A549 (cell line): ENCODE measurements around the gene FPR1. TPM values are rescaled to one million over a fixed set of nuclear protein-coding genes. Genes with fewer than 3 reads are reported as not detected.
A peak's percentile ranks its signal among the peaks of the same experiment; 100 is the strongest.

Source experiments
- ATAC-seq, 2 experiments: fragments of 200-7000 bp in 1 of 2; fragments of >200 bp in 1 of 2; cut with Nextera tagmentation in 1 of 2; cut with Tn5 transposase in 1 of 2; 3 replicates each; pipeline versions ENCODE4 v1.8.0 to v1.9.1; 2018 to 2020; ENCODE audit warnings: mild to moderate bottlenecking in 1 of 2, moderate library complexity in 1 of 2
- CTCF ChIA-PET: fragments of 300-600 bp; sonication (Branson Sonifier 250); formaldehyde crosslinking; extraction: SDS; loops from one replicate; lab custom pipeline; 2021; ENCODE audit warnings: antibody characterized with exemption, inconsistent platforms; lab: Yijun Ruan, JAX
- POLR2A ChIA-PET: fragments of 350-600 bp; formaldehyde crosslinking; extraction: SDS; loops from one replicate; lab custom pipeline; 2021; ENCODE audit warnings: antibody characterized with exemption, inconsistent platforms; lab: Yijun Ruan, JAX
- DNase-seq, 2 experiments: peaks; one replicate each; pipeline versions ENCODE4 v3.0.0 to v3.0.0-alpha.2; 2011 to 2016; ENCODE audit warnings: low read depth in 1 of 2, low spot score in 1 of 2
- FAIRE-seq: peaks from 2 replicates; lab custom pipeline; 2011; peaks lifted over from hg19 to GRCh38; lab: Jason Lieb, UNC
- H3K27ac ChIP-seq, 2 experiments: fragments of >200 bp; sonication (Bioruptor Twin); formaldehyde crosslinking; 3 replicates each; pipeline ENCODE4 v1.5.1; 2016 to 2017
- H3K4me1 ChIP-seq: fragments of >200 bp; sonication (Bioruptor Twin); formaldehyde crosslinking; 3 replicates; pipeline ENCODE4 v1.6.1; 2016
- H3K4me2 ChIP-seq: fragments of >200 bp; sonication (Bioruptor Twin); formaldehyde crosslinking; 3 replicates; pipeline ENCODE4 v1.6.1; 2016
- H3K4me3 ChIP-seq: fragments of >200 bp; sonication (Bioruptor Twin); formaldehyde crosslinking; 3 replicates; pipeline ENCODE4 v1.5.1; 2016
- H3K9me3 ChIP-seq: fragments of >200 bp; sonication (Bioruptor Twin); formaldehyde crosslinking; 3 replicates; pipeline ENCODE4 v1.6.1; 2016
- BCL3 ChIP-seq: fragments of >200 bp; sonication (Bioruptor Twin); formaldehyde crosslinking; IDR thresholded peaks from 3 replicates; pipeline ENCODE4 v1.6.1; 2016
- CBX2 ChIP-seq: fragments of 200-600 bp; sonication (generic); IDR thresholded peaks from 2 replicates; pipeline ENCODE4 v1.6.1; 2016; ENCODE audit warnings: low read depth, mild to moderate bottlenecking, borderline replicate concordance
- CHD2 ChIP-seq: fragments of 150-350 bp; IDR thresholded peaks from 2 replicates; pipeline ENCODE4 v1.6.1; 2014; ENCODE audit warnings: low read length; ENCODE audit not compliant: partially characterized antibody
- FOXS1 ChIP-seq: fragments of 250-450 bp; sonication (Bioruptor Pico); IDR thresholded peaks from 2 replicates; pipeline ENCODE4 v1.5.0; 2020; ENCODE audit warnings: mild to moderate bottlenecking, moderate library complexity
- HES2 ChIP-seq: fragments of >200 bp; sonication (Bioruptor Twin); formaldehyde crosslinking; IDR thresholded peaks from 2 replicates; pipeline ENCODE4 v1.6.1; 2016
- JUN ChIP-seq, 2 experiments: fragments of >200 bp; sonication (Bioruptor Twin); formaldehyde crosslinking; IDR thresholded peaks; 2 replicates in 1 of 2; 3 replicates in 1 of 2; pipeline ENCODE4 v1.6.1; 2016 to 2017
- JUNB ChIP-seq: fragments of >200 bp; sonication (Bioruptor Twin); formaldehyde crosslinking; IDR thresholded peaks from 2 replicates; pipeline ENCODE4 v1.6.1; 2016
- KDM1A ChIP-seq: fragments of 200-600 bp; sonication (generic); IDR thresholded peaks from 2 replicates; pipeline ENCODE4 v1.6.1; 2016; ENCODE audit warnings: low read depth, mild to moderate bottlenecking
- MAFK ChIP-seq: fragments of 450-650 bp; IDR thresholded peaks from 2 replicates; pipeline ENCODE4 v1.6.1; 2014; ENCODE audit not compliant: partially characterized antibody
- MAZ ChIP-seq: fragments of 150-350 bp; IDR thresholded peaks from 2 replicates; pipeline ENCODE4 v1.6.1; 2014; ENCODE audit warnings: antibody characterized with exemption, low read depth, low read length, borderline replicate concordance
- PBX3 ChIP-seq: IDR thresholded peaks from 2 replicates; pipeline ENCODE4 v1.6.1; 2012
- POLR2A ChIP-seq: IDR thresholded peaks from 2 replicates; pipeline ENCODE4 v1.6.1; 2012; ENCODE audit warnings: mild to moderate bottlenecking, low read length
- POLR2AphosphoS2 ChIP-seq: conservative IDR thresholded peaks from 2 replicates; pipeline ENCODE4 v1.6.1; 2012; ENCODE audit warnings: low read length, improper control_type of control experiment, inconsistent platforms
- REST ChIP-seq: fragments of 200-600 bp; sonication (generic); IDR thresholded peaks from 2 replicates; pipeline ENCODE4 v1.6.1; 2016; ENCODE audit warnings: antibody characterized with exemption, mild to moderate bottlenecking, moderate library complexity
- WGBS: methylation state at CpG from one replicate; pipeline ENCODE4 v1.1.6; 2017; ENCODE audit errors: missing lambda C conversion rate; 5-methylcytosine and 5-hydroxymethylcytosine counted together
- polyA plus RNA-seq, 4 experiments: library from polyadenylated mRNA; depleted of rRNA in 3 of 4; stranded (reverse); fragments of >200 nt; fragmentation: RNase III in 1 of 4; extraction: RNeasy Plus Mini Kit Qiagen cat#74134 plus additional on column Dnase treatment in 1 of 4; gene quantifications; 2 replicates in 3 of 4; 3 replicates in 1 of 4; pipeline ENCODE4 v1.2.3, GENCODE V29; 2011 to 2017

Gene FPR1
- polyA plus RNA-seq, 2 of the 4 experiments (the other 2 are of a cell fraction): not detected

GRCh38 chr19:51708811-51709210, 42.9 kb downstream of the FPR1 start:
- ChIA-PET POLR2A (no interaction called here), CTCF (no interaction called here)
- 88% methylated on average over 4 of the region's 4 CpGs for WGBS
- DNase-seq (no peak), FAIRE-seq (no peak), ATAC-seq (no peak)
- no peak for TF ChIP-seq JUNB
- peak in 1 of 2 experiments; percentile 30; a peak in 2 of 5 replicates for TF ChIP-seq JUN (IDR thresholded peaks at IDR 0.05)
- H3K9me3 ChIP-seq: no peaks in the 10 kb centered on the region
- no peak overlapping the region for H3K4me2 ChIP-seq
- no peak overlapping the region for H3K27ac ChIP-seq
- peaks cover 12% of the 10 kb centered on the region; the same call in 2 of the 3 replicates for H3K4me1 ChIP-seq
- no peak overlapping the region for H3K4me3 ChIP-seq

- POLR2A ChIA-PET: no interaction called here
- CTCF ChIA-PET: interaction anchor here (0.9 to 1.9 kb wide), 3 partner anchors 13 to 71 kb away, joined by 4 to 5 read pairs (median 5); no protein-coding TSS in a partner anchor
Measured at GRCh38 chr19:51706885-51707284, 44.8 kb downstream of the FPR1 start.

More at GRCh38 chr19:51706885-51707284, 44.8 kb downstream of the FPR1 start:
- WGBS: 95% methylated on average over 3 of the region's 3 CpGs
- H3K4me3 ChIP-seq: no peak overlapping the region
- no peak for ATAC-seq
- no peak for DNase-seq
- H3K4me2 ChIP-seq: no peak overlapping the region
- H3K4me1 ChIP-seq: peaks cover 22% of the 10 kb centered on the region; the same call in 2 of the 3 replicates
- no peak overlapping the region for H3K27ac ChIP-seq
- TF ChIP-seq CBX2: no peak
- 0 out of 2 replicates have a peak, but pooled peaks have one; percentile 39 for TF ChIP-seq POLR2AphosphoS2
- TF ChIP-seq MAZ: no peak
- no peak for TF ChIP-seq CHD2
- TF ChIP-seq BCL3: no peak
- peak; percentile 84 for TF ChIP-seq MAFK
- TF ChIP-seq POLR2A: no peak
- no peak for TF ChIP-seq PBX3
- no peak for TF ChIP-seq REST
- TF ChIP-seq FOXS1 (CRISPR knock-in tag): no peak
- TF ChIP-seq HES2: no peak
- TF ChIP-seq JUNB: no peak
- no peak for TF ChIP-seq KDM1A
- TF ChIP-seq, all 56 proteins: peak for 2
- no peaks in the 10 kb centered on the region for H3K9me3 ChIP-seq
- FAIRE-seq: no peak
